SK-N-SH (cell line): ENCODE measurements around the gene CIAO1. TPM values are rescaled to one million over a fixed set of nuclear protein-coding genes. Genes with fewer than 3 reads are reported as not detected.

Experiments used
- CTCF ChIA-PET: fragments of 300-600, 350-600 bp; formaldehyde crosslinking; extraction: SDS; loops from one replicate; lab custom pipeline; 2021; lab: Yijun Ruan, JAX
- POLR2A ChIA-PET: fragments of 350-600 bp; sonication (Branson Sonifier 250); formaldehyde crosslinking; extraction: SDS; loops from one replicate; lab custom pipeline; 2020; ENCODE audit warnings: antibody characterized with exemption, inconsistent platforms; lab: Yijun Ruan, JAX
- DNase-seq: peaks from one replicate; pipeline ENCODE4 v3.0.0; 2012
- H2AFZ ChIP-seq: fragments of 200-600 bp; sonication (generic); 2 replicates; pipeline ENCODE4 v1.8.1; 2016; ENCODE audit warnings: antibody characterized with exemption, mild to moderate bottlenecking, low read depth
- H3F3A ChIP-seq: fragments of 200-600 bp; sonication (generic); replicated peaks from 2 replicates; pipeline ENCODE3; 2016; ENCODE audit warnings: antibody characterized with exemption, mild to moderate bottlenecking; ENCODE audit not compliant: insufficient read depth
- H3K27ac ChIP-seq, 2 experiments: fragments of 200-500 bp in 1 of 2; fragments of 200-600 bp in 1 of 2; sonication (Bioruptor generic) in 1 of 2; sonication (generic), shearing (Covaris generic) in 1 of 2; 2 replicates each; pipeline versions ENCODE4 v1.5.1 to v1.6.1; 2014 to 2016; ENCODE audit warnings: low read depth in 2 of 2, inconsistent platforms in 1 of 2, low read length in 1 of 2, mild to moderate bottlenecking in 1 of 2, mixed read lengths in 1 of 2
- H3K27me3 ChIP-seq: fragments of 200-600 bp; sonication (generic), shearing (Covaris generic); 2 replicates; pipeline ENCODE4 v1.6.1; 2016; ENCODE audit warnings: mixed run types; ENCODE audit not compliant: insufficient read depth
- H3K36me3 ChIP-seq, 2 experiments: fragments of 200-500 bp in 1 of 2; fragments of 200-600 bp in 1 of 2; sonication (Bioruptor generic) in 1 of 2; sonication (generic) in 1 of 2; replicated peaks in 1 of 2; 2 replicates each; pipeline versions ENCODE3 to v1.5.1; 2014 to 2016; ENCODE audit warnings: low read length in 1 of 2, mild to moderate bottlenecking in 1 of 2; ENCODE audit not compliant: insufficient read depth in 2 of 2, control insufficient read depth in 1 of 2
- H3K4me1 ChIP-seq, 2 experiments: fragments of 200-500 bp in 1 of 2; fragments of 200-600 bp in 1 of 2; sonication (Bioruptor generic) in 1 of 2; sonication (generic), shearing (Covaris generic) in 1 of 2; 2 replicates each; pipeline versions ENCODE4 v1.5.1 to v1.6.1; 2014 to 2016; ENCODE audit warnings: low read depth in 1 of 2, low read length in 1 of 2, mixed run types in 1 of 2; ENCODE audit not compliant: insufficient read depth in 2 of 2, control insufficient read depth in 1 of 2
- H3K4me2 ChIP-seq: fragments of 200-600 bp; sonication (generic), shearing (Covaris generic); 2 replicates; pipeline ENCODE4 v1.6.1; 2017; ENCODE audit warnings: mixed run types
- H3K4me3 ChIP-seq, 2 experiments: fragments of 200-500 bp in 1 of 2; fragments of 200-600 bp in 1 of 2; sonication (Bioruptor generic) in 1 of 2; sonication (generic), shearing (Covaris generic) in 1 of 2; 2 replicates each; pipeline versions ENCODE4 v1.5.1 to v1.8.1; 2014 to 2016; ENCODE audit warnings: low read depth in 2 of 2, inconsistent platforms in 1 of 2, low read length in 1 of 2, mild to moderate bottlenecking in 1 of 2, mixed read lengths in 1 of 2, moderate library complexity in 1 of 2
- H3K79me2 ChIP-seq: fragments of 200-600 bp; sonication (generic); 2 replicates; pipeline ENCODE4 v1.8.1; 2017; ENCODE audit warnings: mild to moderate bottlenecking; ENCODE audit not compliant: insufficient read depth
- H3K9ac ChIP-seq: fragments of 200-600 bp; sonication (generic); 2 replicates; pipeline ENCODE4 v1.6.1; 2017; ENCODE audit warnings: mixed run types
- H3K9me2 ChIP-seq: fragments of 200-600 bp; sonication (generic); 2 replicates; pipeline ENCODE4 v1.6.1; 2017; ENCODE audit warnings: mixed run types
- H3K9me3 ChIP-seq: fragments of 200-600 bp; sonication (generic); 2 replicates; pipeline ENCODE4 v1.6.1; 2017; ENCODE audit warnings: mixed run types, mild to moderate bottlenecking, moderate library complexity
- H4K20me1 ChIP-seq: fragments of 200-600 bp; sonication (generic); 2 replicates; pipeline ENCODE4 v1.6.1; 2017; ENCODE audit warnings: mild to moderate bottlenecking, mixed run types; ENCODE audit not compliant: insufficient read depth
- CHD2 ChIP-seq: fragments of 150-350 bp; IDR thresholded peaks from 2 replicates; pipeline ENCODE4 v1.6.1; 2018; ENCODE audit warnings: low read length; ENCODE audit not compliant: partially characterized antibody
- CTCF ChIP-seq: fragments of 200-600 bp; sonication (generic); IDR thresholded peaks from 2 replicates; pipeline ENCODE4 v1.6.1; 2017; ENCODE audit warnings: antibody characterized with exemption, mild to moderate bottlenecking, moderate library complexity
- EP300 ChIP-seq, 2 experiments: IDR thresholded peaks; 2 replicates each; pipeline versions ENCODE4 v1.4.0 to v1.6.1; 2012; ENCODE audit warnings: borderline replicate concordance in 1 of 2, low read depth in 1 of 2, low read length in 1 of 2
- EZH2phosphoT487 ChIP-seq: fragments of 200-600 bp; sonication (generic); IDR thresholded peaks from 2 replicates; pipeline ENCODE4 v1.6.1; 2017; ENCODE audit warnings: low read depth, mixed run types, mild to moderate bottlenecking, antibody characterized with exemption, moderate library complexity, borderline replicate concordance
- FOXJ3 ChIP-seq: sonication (generic); formaldehyde crosslinking; IDR thresholded peaks from 2 replicates; pipeline ENCODE4 v1.5.1; 2020; ENCODE audit warnings: mild to moderate bottlenecking, missing genetic modification reagents
- FOXM1 ChIP-seq: IDR thresholded peaks from 2 replicates; pipeline ENCODE4 v1.4.0; 2012; ENCODE audit warnings: low read depth, mild to moderate bottlenecking
- GABPA ChIP-seq: IDR thresholded peaks from 2 replicates; pipeline ENCODE4 v1.4.0; 2012; ENCODE audit warnings: low read depth, mild to moderate bottlenecking
- MEF2A ChIP-seq: IDR thresholded peaks from 2 replicates; pipeline ENCODE4 v1.4.0; 2012; ENCODE audit warnings: low read depth, borderline replicate concordance
- PBX3 ChIP-seq: IDR thresholded peaks from 2 replicates; pipeline ENCODE4; 2012
- POLR2AphosphoS5 ChIP-seq: IDR thresholded peaks from 2 replicates; pipeline ENCODE4 v1.6.1; 2012; ENCODE audit warnings: low read depth, low read length
- RAD21 ChIP-seq: IDR thresholded peaks from 2 replicates; pipeline ENCODE4 v1.6.1; 2012; ENCODE audit warnings: mild to moderate bottlenecking, low read length
- REST ChIP-seq: IDR thresholded peaks from 2 replicates; pipeline ENCODE4 v1.6.1; 2012; ENCODE audit warnings: mild to moderate bottlenecking, low read depth, low read length, moderate library complexity
- RXRA ChIP-seq: IDR thresholded peaks from 2 replicates; pipeline ENCODE4 v1.4.0; 2012; ENCODE audit warnings: low read depth, mild to moderate bottlenecking, borderline replicate concordance
- TAF1 ChIP-seq: IDR thresholded peaks from 2 replicates; pipeline ENCODE4 v1.6.1; 2012; ENCODE audit warnings: low read depth, mild to moderate bottlenecking, low read length, moderate library complexity, borderline replicate concordance
- TEAD4 ChIP-seq: IDR thresholded peaks from 2 replicates; pipeline ENCODE4 v1.4.0; 2012; ENCODE audit warnings: mild to moderate bottlenecking, borderline replicate concordance; ENCODE audit not compliant: insufficient read depth
- USF2 ChIP-seq: fragments of 150-350 bp; IDR thresholded peaks from 2 replicates; pipeline ENCODE4 v1.6.1; 2017; ENCODE audit warnings: antibody characterized with exemption, low read length, low read depth, borderline replicate concordance
- WGBS: methylation state at CpG from one replicate; pipeline ENCODE4 v1.1.6; 2017; ENCODE audit warnings: low lambda C conversion rate; 5-methylcytosine and 5-hydroxymethylcytosine counted together
- polyA plus RNA-seq, 3 experiments: library from polyadenylated mRNA; depleted of rRNA; stranded (reverse); fragments of >200 nt; gene quantifications; 2 replicates each; pipeline ENCODE4 v1.2.3, GENCODE V29; 2012

The CIAO1 gene
- polyA plus RNA-seq, 1 of the 3 experiments (the other 2 are of a cell fraction): 120 TPM

GRCh38 chr2:96271995-96272394 is 6.0 kb downstream of the CIAO1 start:
- H3K27me3 ChIP-seq: no peaks in the 10 kb centered on the region
- WGBS: 90% methylated on average over 3 of the region's 3 CpGs
- CTCF ChIA-PET: no interaction called here
- no peak overlapping the region for H3K9ac ChIP-seq
- H3K9me2 ChIP-seq: no peaks in the 10 kb centered on the region
- peaks cover 47% of the 10 kb centered on the region for H3F3A ChIP-seq
- no peak overlapping the region for H3K4me2 ChIP-seq
- no peak for DNase-seq
- H2AFZ ChIP-seq: no peak overlapping the region
- H4K20me1 ChIP-seq: peaks cover 9% of the 10 kb centered on the region; the same call in 1 of the 2 replicates
- H3K4me3 ChIP-seq: no peak overlapping the region
- peaks cover 30% of the 10 kb centered on the region for H3K79me2 ChIP-seq
- peaks cover 0 to 8% of the 10 kb centered on the region in 2 experiments; a peak in 2 of 4 replicates for H3K4me1 ChIP-seq
- POLR2A ChIA-PET: no interaction called here
- H3K36me3 ChIP-seq: peaks cover 53 to 63% of the 10 kb centered on the region in 2 experiments
- H3K9me3 ChIP-seq: no peaks in the 10 kb centered on the region
- H3K27ac ChIP-seq: no peak overlapping the region
- TF ChIP-seq MEF2A (no peak), USF2 (no peak), GABPA (no peak), CHD2 (no peak), RAD21 (no peak), PBX3 (no peak), POLR2AphosphoS5 (no peak), CTCF (no peak), REST (no peak), TEAD4 (no peak), TAF1 (no peak), EZH2phosphoT487 (no peak), FOXM1 (no peak), EP300 (IDR thresholded peaks at IDR 0.05; ENCODE audit: borderline replicate concordance in 1 of 2, low read depth in 1 of 2, low read length in 1 of 2) (no peak), RXRA (no peak), FOXJ3 (CRISPR knock-in tag) (no peak)
